Measurements from ENCODE around the gene MGLL.

GRCh38 chr3:127747751-127748521 is 74.4 kb downstream of the MGLL start:
- TF ChIP-seq EZH2 (IDR thresholded peaks at IDR 0.05; ENCODE audit: borderline replicate concordance, low read length): no peak
- no peak for TF ChIP-seq CTCF (IDR thresholded peaks at IDR 0.05; ENCODE audit: low read length)

Measured in OCI-LY1 (cell line).